Measurements from ENCODE around the gene RNF44. TPM values are rescaled to one million over a fixed set of nuclear protein-coding genes. Genes with fewer than 3 reads are reported as not detected.
"Not testable (repeated sequence)": the region's sequence is repeated elsewhere in the genome, so short reads cannot be mapped to it uniquely, and the experiment has no call there.

The RNF44 gene
- total RNA-seq, 1 experiment from 2014 or later: 58.4 TPM

DNA sequence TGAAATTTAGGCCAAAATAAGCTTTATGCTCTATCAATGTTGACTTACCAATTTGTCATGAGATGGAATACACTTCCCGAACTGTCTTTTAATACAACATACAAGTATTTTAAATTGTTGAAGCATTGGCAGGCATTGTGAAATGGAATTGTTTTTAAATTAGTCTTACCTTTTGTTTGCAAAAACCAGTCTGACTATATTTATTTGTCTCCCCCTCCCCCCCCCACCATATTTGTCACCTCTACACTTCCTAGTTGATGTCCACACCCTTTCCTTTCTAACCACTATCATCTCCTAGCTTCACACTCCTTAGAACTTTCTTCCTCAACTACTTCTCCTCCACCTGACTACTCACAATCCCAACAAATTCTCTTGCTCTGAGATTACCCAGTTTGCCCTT lies 48.1 kb downstream of the RNF44 start:
- no peaks in the 10 kb centered on the region for H3K27me3 ChIP-seq (ENCODE audit: insufficient read depth, low read length)
- H2AFZ ChIP-seq (ENCODE audit: low read depth, low read length, poor library complexity, severe bottlenecking): no peak overlapping the region
- BruUV-seq (replicated peaks): no TSS peak
- DNase-seq (ENCODE audit: low read depth, low spot score): no peak
- no peaks in the 10 kb centered on the region for H3K9me2 ChIP-seq (ENCODE audit: insufficient read depth)
- H3K36me3 ChIP-seq (ENCODE audit: control insufficient read depth in 1 of 2, insufficient read depth in 2 of 2, low read length in 2 of 2): peaks cover 20 to 53% of the 10 kb centered on the region in 2 experiments
- TF ChIP-seq ZNF274 (IDR thresholded peaks at IDR 0.05; ENCODE audit: low read depth, low read length): no peak
- TF ChIP-seq FOSL1 (IDR thresholded peaks at IDR 0.05; ENCODE audit: low read depth): no peak
- TF ChIP-seq, protein P1, sequence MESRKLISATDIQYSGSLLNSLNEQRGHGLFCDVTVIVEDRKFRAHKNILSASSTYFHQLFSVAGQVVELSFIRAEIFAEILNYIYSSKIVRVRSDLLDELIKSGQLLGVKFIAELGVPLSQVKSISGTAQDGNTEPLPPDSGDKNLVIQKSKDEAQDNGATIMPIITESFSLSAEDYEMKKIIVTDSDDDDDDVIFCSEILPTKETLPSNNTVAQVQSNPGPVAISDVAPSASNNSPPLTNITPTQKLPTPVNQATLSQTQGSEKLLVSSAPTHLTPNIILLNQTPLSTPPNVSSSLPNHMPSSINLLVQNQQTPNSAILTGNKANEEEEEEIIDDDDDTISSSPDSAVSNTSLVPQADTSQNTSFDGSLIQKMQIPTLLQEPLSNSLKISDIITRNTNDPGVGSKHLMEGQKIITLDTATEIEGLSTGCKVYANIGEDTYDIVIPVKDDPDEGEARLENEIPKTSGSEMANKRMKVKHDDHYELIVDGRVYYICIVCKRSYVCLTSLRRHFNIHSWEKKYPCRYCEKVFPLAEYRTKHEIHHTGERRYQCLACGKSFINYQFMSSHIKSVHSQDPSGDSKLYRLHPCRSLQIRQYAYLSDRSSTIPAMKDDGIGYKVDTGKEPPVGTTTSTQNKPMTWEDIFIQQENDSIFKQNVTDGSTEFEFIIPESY (IDR thresholded peaks at IDR 0.05; ENCODE audit: extremely low read depth, insufficient replicate concordance, low read length): no peak
- TF ChIP-seq CBX3 (IDR thresholded peaks at IDR 0.05; ENCODE audit: low read depth): no peak
- TF ChIP-seq ELF1 (IDR thresholded peaks at IDR 0.05; ENCODE audit: borderline replicate concordance, low read depth): no peak
- TF ChIP-seq TCF7L2 (IDR thresholded peaks at IDR 0.05; ENCODE audit: borderline replicate concordance, extremely low read depth, insufficient read depth, insufficient read length): no peak
- TF ChIP-seq, protein P2, sequence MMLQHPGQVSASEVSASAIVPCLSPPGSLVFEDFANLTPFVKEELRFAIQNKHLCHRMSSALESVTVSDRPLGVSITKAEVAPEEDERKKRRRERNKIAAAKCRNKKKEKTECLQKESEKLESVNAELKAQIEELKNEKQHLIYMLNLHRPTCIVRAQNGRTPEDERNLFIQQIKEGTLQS (IDR thresholded peaks at IDR 0.05): no peak
- TF ChIP-seq POLR2AphosphoS5 (IDR thresholded peaks at IDR 0.05; ENCODE audit: low read depth, low read length): no peak
- TF ChIP-seq EGR1 (IDR thresholded peaks at IDR 0.05; ENCODE audit: low read depth): no peak
- no peak for TF ChIP-seq RAD21 (IDR thresholded peaks at IDR 0.05; ENCODE audit: low read depth)
- H3K4me3 ChIP-seq (replicated peaks in 1 of 2; ENCODE audit: low read depth in 1 of 2, low read length in 2 of 2): no peak overlapping the region
- POLR2A ChIA-PET: no interaction called here
- H3K4me2 ChIP-seq (ENCODE audit: low read length): no peak overlapping the region
- no peaks in the 10 kb centered on the region for H4K20me1 ChIP-seq (ENCODE audit: insufficient read depth)
- intact Hi-C loops (cut with micrococcal nuclease): no loop called here
- RAD21 ChIA-PET (ENCODE audit: low non-redundant PET in 1 of 2, low total read pairs in 2 of 2, uncharacterized antibody in 2 of 2, unreplicated experiment in 2 of 2): no interaction called here
- CTCF ChIA-PET: no interaction called here
- no peak for ATAC-seq
- no peak overlapping the region for H3K27ac ChIP-seq (ENCODE audit: low read depth, low read length)
- no peaks in the 10 kb centered on the region for H3K9me3 ChIP-seq (ENCODE audit: control insufficient read depth in 1 of 2, insufficient read depth in 1 of 2, low read depth in 1 of 2, low read length in 2 of 2)
- H3K9ac ChIP-seq (ENCODE audit: low read length): no peak overlapping the region
- no peaks in the 10 kb centered on the region for H3K4me1 ChIP-seq (ENCODE audit: control insufficient read depth in 1 of 2, insufficient read depth in 2 of 2, low read length in 2 of 2)
- H3K79me2 ChIP-seq (ENCODE audit: insufficient read depth, low read length): peaks cover 56% of the 10 kb centered on the region

DNA sequence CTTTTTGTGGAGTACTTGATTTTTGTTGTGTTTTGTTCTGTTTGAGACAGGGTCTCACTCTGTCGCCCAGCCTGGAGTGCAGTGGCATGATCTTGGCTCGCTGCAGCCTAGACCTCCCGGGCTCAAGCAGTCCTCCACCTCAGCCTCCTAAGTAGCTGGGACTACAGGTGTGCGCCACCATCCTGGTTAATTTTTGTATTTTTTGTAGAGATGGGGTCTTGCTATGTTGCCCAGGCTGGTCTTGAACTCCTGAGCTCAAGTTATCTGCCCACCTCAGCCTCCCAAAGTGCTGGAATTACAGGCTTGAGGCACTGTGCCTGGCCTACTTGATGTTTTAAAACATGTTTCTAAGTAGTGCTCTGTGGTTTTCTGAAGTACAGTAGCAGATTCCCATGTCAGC lies 50.0 kb downstream of the RNF44 start:
- H3K9ac ChIP-seq (ENCODE audit: low read length); CTCF ChIA-PET; ATAC-seq; POLR2A ChIA-PET; H4K20me1 ChIP-seq (ENCODE audit: insufficient read depth); H3K4me2 ChIP-seq (ENCODE audit: low read length); intact Hi-C loops (cut with micrococcal nuclease); H3K27ac ChIP-seq (ENCODE audit: low read depth, low read length); BruUV-seq (replicated peaks); H3K9me2 ChIP-seq (ENCODE audit: insufficient read depth); H3K27me3 ChIP-seq (ENCODE audit: insufficient read depth, low read length); H3K4me3 ChIP-seq (replicated peaks in 1 of 2; ENCODE audit: low read depth in 1 of 2, low read length in 2 of 2); H3K9me3 ChIP-seq (ENCODE audit: control insufficient read depth in 1 of 2, insufficient read depth in 1 of 2, low read depth in 1 of 2, low read length in 2 of 2); H3K4me1 ChIP-seq (ENCODE audit: control insufficient read depth in 1 of 2, insufficient read depth in 2 of 2, low read length in 2 of 2); RAD21 ChIA-PET (ENCODE audit: low non-redundant PET in 1 of 2, low total read pairs in 2 of 2, uncharacterized antibody in 2 of 2, unreplicated experiment in 2 of 2); H2AFZ ChIP-seq (ENCODE audit: low read depth, low read length, poor library complexity, severe bottlenecking); DNase-seq (ENCODE audit: low read depth, low spot score): not testable (repeated sequence)
- Histone ChIP-seq H3K36me3 (ENCODE audit: control insufficient read depth in 1 of 2, insufficient read depth in 2 of 2, low read length in 2 of 2) (peaks cover 10 to 38% of the 10 kb centered on the region in 2 experiments), H3K79me2 (ENCODE audit: insufficient read depth, low read length) (peaks cover 65% of the 10 kb centered on the region)
